SU-DHL-6 (cell line): ENCODE results near the gene NR1D1.

ENCODE experiments used
- H2AFZ ChIP-seq: fragments of 200-600 bp; sonication (generic); 2 replicates; pipeline ENCODE4 v1.6.1; 2014; ENCODE audit warnings: low read depth, mild to moderate bottlenecking, moderate library complexity, mixed read lengths, antibody characterized with exemption, low read length; ENCODE audit not compliant: severe bottlenecking
- H3F3A ChIP-seq: fragments of 200-600 bp; shearing (Covaris generic); 2 replicates; pipeline ENCODE4 v1.6.0; 2016; ENCODE audit warnings: antibody characterized with exemption, mild to moderate bottlenecking; ENCODE audit not compliant: insufficient read depth
- H3K27ac ChIP-seq: fragments of 200-600 bp; sonication (generic); 2 replicates; pipeline ENCODE4 v1.5.1; 2016; ENCODE audit warnings: low read depth, mild to moderate bottlenecking, low read length, moderate library complexity, mixed read lengths
- H3K27me3 ChIP-seq: fragments of 200-600 bp; sonication (generic), shearing (Covaris generic); 2 replicates; pipeline ENCODE4 v1.6.0; 2014; ENCODE audit warnings: mild to moderate bottlenecking, low read length
- H3K36me3 ChIP-seq: fragments of 200-600 bp; sonication (generic); 2 replicates; pipeline ENCODE4 v1.6.1; 2014; ENCODE audit warnings: mild to moderate bottlenecking, low read length, mixed read lengths
- H3K4me2 ChIP-seq: fragments of 300-600, 200-600 bp; shearing (Covaris generic), sonication (generic); 2 replicates; pipeline ENCODE4 v1.6.0; 2014; ENCODE audit warnings: low read length, low read depth, mild to moderate bottlenecking; ENCODE audit not compliant: poor library complexity, severe bottlenecking
- H3K4me3 ChIP-seq: fragments of 200-600 bp; sonication (generic); 2 replicates; pipeline ENCODE4 v1.5.1; 2014; ENCODE audit warnings: antibody characterized with exemption, low read length, mild to moderate bottlenecking, mixed read lengths; ENCODE audit not compliant: insufficient read depth, poor library complexity, severe bottlenecking
- H3K79me2 ChIP-seq: fragments of 200-600 bp; sonication (generic); 2 replicates; pipeline ENCODE4 v1.6.1; 2014; ENCODE audit warnings: mild to moderate bottlenecking, low read length, moderate library complexity; ENCODE audit not compliant: insufficient read depth
- H3K9ac ChIP-seq: fragments of 200-600 bp; sonication (generic); 2 replicates; pipeline ENCODE4 v1.7.0; 2014; ENCODE audit warnings: mild to moderate bottlenecking, low read length
- H3K9me2 ChIP-seq: fragments of 200-600 bp; sonication (generic); replicated peaks from 2 replicates; pipeline ENCODE4 v1.6.1; 2014; ENCODE audit warnings: low read length; ENCODE audit not compliant: insufficient read depth
- H3K9me3 ChIP-seq: fragments of 200-600 bp; sonication (generic); 2 replicates; pipeline ENCODE4 v1.6.1; 2014; ENCODE audit warnings: low read length, mixed read lengths; ENCODE audit not compliant: insufficient read depth
- H4K20me1 ChIP-seq: fragments of 200-600 bp; sonication (generic); 2 replicates; pipeline ENCODE4 v1.6.1; 2014; ENCODE audit warnings: low read depth, mild to moderate bottlenecking, antibody characterized with exemption, low read length, moderate library complexity, mixed read lengths
- EZH2phosphoT487 ChIP-seq: fragments of 200-600 bp; sonication (generic), shearing (Covaris generic); conservative IDR thresholded peaks from 2 replicates; pipeline ENCODE4 v1.6.1; 2018; ENCODE audit warnings: mild to moderate bottlenecking, antibody characterized with exemption, low read length, moderate library complexity, mixed read lengths
- TF ChIP-seq, protein P1 (sequence below): fragments of 200-600 bp; sonication (generic); IDR thresholded peaks from one replicate; pipeline ENCODE4 v1.5.1; 2017; ENCODE audit warnings: antibody characterized with exemption, mild to moderate bottlenecking, low read length, moderate library complexity; ENCODE audit not compliant: insufficient read depth, poor library complexity, severe bottlenecking

NR1D1 gene

DNA sequence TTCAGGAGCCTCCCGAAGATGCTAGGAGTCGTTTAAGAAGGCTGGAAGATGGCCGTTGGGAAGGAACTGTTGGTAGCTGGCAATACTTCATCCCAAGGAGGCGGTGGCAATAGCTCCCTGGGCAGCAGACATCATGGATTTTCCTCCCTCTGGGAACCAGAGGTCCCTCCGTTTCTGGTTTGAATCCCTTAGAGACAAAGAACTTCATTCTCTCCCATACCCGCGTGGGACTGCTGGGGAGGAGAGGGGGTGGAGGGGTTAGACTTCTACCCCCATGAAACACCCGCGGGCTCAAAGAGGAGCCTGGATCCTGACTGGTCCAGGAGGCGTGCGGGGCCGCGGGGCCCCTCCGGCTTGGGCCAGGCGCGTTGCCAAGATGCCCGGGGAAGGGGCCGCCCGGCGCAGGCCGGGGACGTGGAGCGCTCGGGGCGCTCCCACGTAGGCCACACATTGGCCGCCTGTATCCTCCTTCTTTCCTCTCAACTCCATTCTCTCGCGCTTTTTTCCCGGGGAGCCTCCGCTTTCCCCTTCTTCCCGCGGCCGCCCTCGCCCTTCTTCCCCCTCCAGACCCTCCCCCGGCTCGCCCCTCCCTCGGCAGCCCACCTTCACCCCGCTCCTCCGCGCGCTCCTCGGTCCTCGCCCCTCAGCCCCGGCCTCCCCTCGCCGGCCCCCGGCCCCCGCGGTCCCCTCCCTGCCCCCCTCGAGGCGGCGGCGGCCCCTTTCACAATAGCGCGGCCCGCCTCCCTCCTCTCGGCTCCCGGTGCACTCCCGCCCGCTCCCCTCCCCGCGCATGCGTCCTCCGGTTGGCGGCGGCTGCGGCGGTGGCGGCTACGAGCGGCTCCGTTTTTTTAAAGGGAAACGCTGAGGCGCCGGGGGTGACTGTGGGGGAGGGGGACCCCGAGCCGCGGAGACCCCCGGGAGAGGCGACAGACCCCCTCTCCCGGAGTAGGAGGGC is 21.1 kb upstream of the NR1D1 start, which contains the start of gene MSL1:
Gene MSL1 (plus strand): TSS at position 791 of the 955 bp plus-strand sequence. CDS start 642 bp downstream, outside the sequence.
- peaks cover 4% of the 10 kb centered on the region; the same call in 1 of the 2 replicates for H4K20me1 ChIP-seq
- no peaks in the 10 kb centered on the region for H3K9me3 ChIP-seq
- H3K27me3 ChIP-seq = no peaks in the 10 kb centered on the region
- H2AFZ ChIP-seq = peak within 1 kb of the TSS; percentile 90
- no peaks in the 10 kb centered on the region for H3K9me2 ChIP-seq
- peak within 1 kb of the TSS; percentile 98 for H3K9ac ChIP-seq
- peaks cover 10% of the 10 kb centered on the region for H3F3A ChIP-seq
- H3K4me2 ChIP-seq = peak within 1 kb of the TSS; percentile 85
- H3K36me3 ChIP-seq = 0 out of 2 replicates have a peak, but pooled peaks cover 6% of the 10 kb centered on the region
- H3K4me3 ChIP-seq = peak within 1 kb of the TSS; percentile 73
- H3K79me2 ChIP-seq = peaks cover 39% of the 10 kb centered on the region
- H3K27ac ChIP-seq = peak within 1 kb of the TSS; percentile 58
- no peak for TF ChIP-seq EZH2phosphoT487
- TF ChIP-seq, protein P1, sequence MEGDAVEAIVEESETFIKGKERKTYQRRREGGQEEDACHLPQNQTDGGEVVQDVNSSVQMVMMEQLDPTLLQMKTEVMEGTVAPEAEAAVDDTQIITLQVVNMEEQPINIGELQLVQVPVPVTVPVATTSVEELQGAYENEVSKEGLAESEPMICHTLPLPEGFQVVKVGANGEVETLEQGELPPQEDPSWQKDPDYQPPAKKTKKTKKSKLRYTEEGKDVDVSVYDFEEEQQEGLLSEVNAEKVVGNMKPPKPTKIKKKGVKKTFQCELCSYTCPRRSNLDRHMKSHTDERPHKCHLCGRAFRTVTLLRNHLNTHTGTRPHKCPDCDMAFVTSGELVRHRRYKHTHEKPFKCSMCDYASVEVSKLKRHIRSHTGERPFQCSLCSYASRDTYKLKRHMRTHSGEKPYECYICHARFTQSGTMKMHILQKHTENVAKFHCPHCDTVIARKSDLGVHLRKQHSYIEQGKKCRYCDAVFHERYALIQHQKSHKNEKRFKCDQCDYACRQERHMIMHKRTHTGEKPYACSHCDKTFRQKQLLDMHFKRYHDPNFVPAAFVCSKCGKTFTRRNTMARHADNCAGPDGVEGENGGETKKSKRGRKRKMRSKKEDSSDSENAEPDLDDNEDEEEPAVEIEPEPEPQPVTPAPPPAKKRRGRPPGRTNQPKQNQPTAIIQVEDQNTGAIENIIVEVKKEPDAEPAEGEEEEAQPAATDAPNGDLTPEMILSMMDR = no peak

DNA sequence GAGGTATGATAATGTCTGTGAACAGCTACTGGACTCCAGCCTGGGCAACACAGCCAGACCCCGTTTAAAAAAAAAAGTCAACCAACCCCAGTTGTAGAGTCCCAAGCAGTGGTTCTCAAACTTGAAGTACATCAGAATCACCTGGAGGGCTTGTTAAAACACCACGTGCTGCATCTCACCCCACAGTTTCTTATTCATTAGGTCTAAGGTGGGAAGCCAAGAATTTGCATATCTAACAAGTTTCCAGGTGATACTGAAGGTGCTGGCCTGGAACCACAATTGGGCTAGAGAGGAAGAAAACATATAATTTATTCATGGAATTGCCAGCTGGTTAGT is 14.7 kb upstream of the NR1D1 start:
- no peaks in the 10 kb centered on the region for H4K20me1 ChIP-seq
- no peak overlapping the region for H3K4me2 ChIP-seq
- TF ChIP-seq, protein P1 = no peak
- no peak for TF ChIP-seq EZH2phosphoT487
- no peaks in the 10 kb centered on the region for H3K79me2 ChIP-seq
- H3F3A ChIP-seq = no peaks in the 10 kb centered on the region
- no peaks in the 10 kb centered on the region for H3K9me2 ChIP-seq
- H3K9ac ChIP-seq = no peak overlapping the region
- H3K9me3 ChIP-seq = no peaks in the 10 kb centered on the region
- H2AFZ ChIP-seq = no peak overlapping the region
- H3K27me3 ChIP-seq = no peaks in the 10 kb centered on the region
- H3K27ac ChIP-seq = no peak overlapping the region
- H3K36me3 ChIP-seq = no peaks in the 10 kb centered on the region
- H3K4me3 ChIP-seq = no peak overlapping the region

DNA sequence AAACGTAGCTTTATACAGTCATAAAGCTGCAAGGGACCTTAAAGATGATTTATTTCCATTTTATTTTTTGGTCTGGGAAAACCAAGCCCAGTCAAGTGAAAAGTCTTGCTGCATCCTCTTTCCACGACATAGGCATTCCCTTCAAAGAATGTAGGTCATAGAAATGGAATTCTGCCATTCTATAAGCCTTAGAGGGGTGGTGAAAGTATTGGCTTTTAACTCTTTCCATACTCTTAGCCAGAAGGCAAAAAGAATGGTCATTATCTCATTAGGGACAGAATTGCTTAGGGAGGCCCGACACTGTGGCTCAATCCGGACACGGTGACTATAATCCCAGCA is 13.5 kb upstream of the NR1D1 start:
- no peak for TF ChIP-seq EZH2phosphoT487
- TF ChIP-seq, protein P1 = no peak
- H3F3A ChIP-seq = no peaks in the 10 kb centered on the region
- H3K27me3 ChIP-seq = no peaks in the 10 kb centered on the region
- peak overlapping the region; percentile 40 for H3K4me3 ChIP-seq
- H3K36me3 ChIP-seq = no peaks in the 10 kb centered on the region
- no peaks in the 10 kb centered on the region for H3K79me2 ChIP-seq
- H2AFZ ChIP-seq = peak overlapping the region; percentile 6
- H3K27ac ChIP-seq = peak overlapping the region; percentile 60
- H4K20me1 ChIP-seq = no peaks in the 10 kb centered on the region
- no peaks in the 10 kb centered on the region for H3K9me2 ChIP-seq
- H3K9ac ChIP-seq = peak overlapping the region; percentile 62
- peak overlapping the region; percentile 69 for H3K4me2 ChIP-seq
- H3K9me3 ChIP-seq = no peaks in the 10 kb centered on the region
